Colonic mucosa (tissue), 4 donors: Measurements from ENCODE around the gene MSH2. TPM values are rescaled to one million over a fixed set of nuclear protein-coding genes. Genes with fewer than 3 reads are reported as not detected.

Source experiments
- DNase-seq: peaks from one replicate; pipeline ENCODE4 v3.0.0-alpha.2; 2020
- H3K27ac ChIP-seq: fragments of 200-600 bp; one replicate; pipeline ENCODE4 v1.8.0; 2021
- H3K27me3 ChIP-seq: fragments of 200-600 bp; one replicate; pipeline ENCODE4 v1.8.0; 2021
- H3K36me3 ChIP-seq: fragments of 200-600 bp; one replicate; pipeline ENCODE4 v1.8.0; 2021
- H3K4me1 ChIP-seq: fragments of 200-600 bp; one replicate; pipeline ENCODE4 v1.8.0; 2021; ENCODE audit warnings: mild to moderate bottlenecking
- H3K4me3 ChIP-seq: fragments of 200-600 bp; one replicate; pipeline ENCODE4 v1.8.0; 2021
- H3K9ac ChIP-seq, 2 donors: one replicate each; pipeline ENCODE4 v1.7.0; 2013; ENCODE audit warnings: control low read depth in 2 of 2, low read depth in 2 of 2, low read length in 2 of 2
- H3K9me3 ChIP-seq: fragments of 200-600 bp; one replicate; pipeline ENCODE4 v1.8.0; 2021
- CTCF ChIP-seq: fragments of 200-600 bp; IDR thresholded peaks from one replicate; pipeline ENCODE4 v1.8.0; 2022; ENCODE audit warnings: antibody characterized with exemption, mild to moderate bottlenecking
- intact Hi-C: fragments of 100-400 bp; cut with DNase I; formaldehyde crosslinking; loops from one replicate; pipeline ENCODE4 v1.14.1; 2022
- total RNA-seq, 2 donors: library from RNA; stranded (reverse); fragmentation: NEBNext Ultra II Directional in 1 of 2; extraction: Animal tissue kit (Norgen Biotek cat#: 25700) in 1 of 2; gene quantifications; one replicate each; pipeline ENCODE4 v1.2.1, GENCODE V29; 2021
- donor health status: healthy.
- donor health status: DM: no; HTN: no; CAD: no.
- donor health status: DM: no; HTN: no; CAD: no.

MSH2 gene
- total RNA-seq, 2 donors from 2014 or later = 16.5 to 35.1 TPM

DNA sequence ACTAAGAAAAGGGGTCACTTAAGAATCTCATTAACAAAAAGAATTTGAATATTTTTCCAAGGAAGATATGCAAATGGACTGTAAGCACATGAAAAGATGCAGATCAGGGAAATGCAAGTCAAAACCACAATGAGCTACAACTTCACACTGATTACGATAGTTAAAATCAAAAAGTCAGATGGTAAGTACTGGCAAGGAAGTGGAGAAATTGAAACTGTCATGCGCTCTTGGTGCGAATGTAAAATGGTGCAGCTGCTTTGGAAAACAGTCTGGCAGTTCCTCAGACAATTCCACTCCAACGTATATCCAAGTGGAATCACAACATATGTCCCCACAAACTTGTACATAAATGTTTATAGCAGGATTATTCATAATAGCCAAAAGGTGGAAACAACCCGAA, 81.4 kb downstream of the MSH2 start:
- H3K27ac ChIP-seq = no peak overlapping the region
- no peak overlapping the region for H3K9ac ChIP-seq
- no peaks in the 10 kb centered on the region for H3K4me1 ChIP-seq
- no peaks in the 10 kb centered on the region for H3K27me3 ChIP-seq
- H3K36me3 ChIP-seq = no peaks in the 10 kb centered on the region
- H3K4me3 ChIP-seq = no peak overlapping the region
- no peaks in the 10 kb centered on the region for H3K9me3 ChIP-seq
- TF ChIP-seq CTCF = no peak
- intact Hi-C loops = no loop called here
- no peak for DNase-seq

DNA sequence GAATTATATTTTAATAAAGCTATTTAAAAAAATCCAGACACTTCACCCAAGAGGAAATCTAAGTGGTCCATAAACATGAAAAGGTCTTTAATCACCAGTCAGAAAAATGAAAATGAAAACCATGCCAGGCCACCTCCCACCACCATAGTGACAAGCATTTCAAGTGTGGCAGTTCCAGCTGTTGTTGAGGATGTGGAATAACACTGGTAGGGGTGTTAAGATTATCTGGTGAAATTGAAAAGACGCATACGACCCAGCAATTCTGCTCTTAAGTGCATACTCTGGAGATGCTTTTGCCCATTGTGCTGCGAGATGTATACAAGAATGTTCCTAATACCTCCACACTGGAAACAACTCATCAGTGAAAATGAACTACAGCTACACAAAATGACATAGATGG, 82.2 kb downstream of the MSH2 start:
- Histone ChIP-seq H3K36me3 (no peaks in the 10 kb centered on the region), H3K27me3 (no peaks in the 10 kb centered on the region), H3K27ac (no peak overlapping the region), H3K9ac (no peak overlapping the region), H3K4me3 (no peak overlapping the region), H3K9me3 (no peaks in the 10 kb centered on the region), H3K4me1 (no peaks in the 10 kb centered on the region)
- intact Hi-C loops = no loop called here
- TF ChIP-seq CTCF = no peak
- no peak for DNase-seq

DNA sequence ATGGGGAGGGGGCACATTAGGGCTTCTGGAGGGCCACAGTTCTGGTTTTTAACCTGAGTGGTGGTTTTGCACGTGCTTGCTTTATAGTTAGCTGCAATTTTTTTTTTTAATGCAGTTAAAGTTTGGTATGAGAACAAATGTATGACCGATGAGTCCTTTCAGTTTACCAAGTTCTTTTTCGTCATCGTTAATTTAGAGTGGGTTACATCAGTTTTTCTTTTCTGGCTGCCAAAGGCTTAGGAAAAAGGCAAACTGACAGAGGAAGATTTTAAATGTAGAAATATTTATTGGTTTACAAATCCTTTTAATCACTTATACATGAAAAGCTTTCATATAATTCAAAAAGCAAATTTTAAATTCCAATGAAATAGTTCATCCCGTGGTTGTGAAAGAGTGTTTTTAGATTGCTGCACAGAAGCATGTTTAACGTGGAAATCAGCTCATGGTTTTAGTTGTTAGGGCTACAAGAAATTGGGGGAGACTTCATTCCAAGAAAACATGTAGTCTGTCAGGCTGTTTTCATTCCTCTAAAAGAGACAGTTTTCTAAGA, 82.9 kb downstream of the MSH2 start:
- H3K4me1 ChIP-seq = no peaks in the 10 kb centered on the region
- no peaks in the 10 kb centered on the region for H3K27me3 ChIP-seq
- no peak overlapping the region for H3K9ac ChIP-seq
- TF ChIP-seq CTCF = no peak
- no peak overlapping the region for H3K4me3 ChIP-seq
- H3K36me3 ChIP-seq = no peaks in the 10 kb centered on the region
- no peak overlapping the region for H3K27ac ChIP-seq
- intact Hi-C loops = no loop called here
- H3K9me3 ChIP-seq = no peaks in the 10 kb centered on the region
- no peak for DNase-seq

DNA sequence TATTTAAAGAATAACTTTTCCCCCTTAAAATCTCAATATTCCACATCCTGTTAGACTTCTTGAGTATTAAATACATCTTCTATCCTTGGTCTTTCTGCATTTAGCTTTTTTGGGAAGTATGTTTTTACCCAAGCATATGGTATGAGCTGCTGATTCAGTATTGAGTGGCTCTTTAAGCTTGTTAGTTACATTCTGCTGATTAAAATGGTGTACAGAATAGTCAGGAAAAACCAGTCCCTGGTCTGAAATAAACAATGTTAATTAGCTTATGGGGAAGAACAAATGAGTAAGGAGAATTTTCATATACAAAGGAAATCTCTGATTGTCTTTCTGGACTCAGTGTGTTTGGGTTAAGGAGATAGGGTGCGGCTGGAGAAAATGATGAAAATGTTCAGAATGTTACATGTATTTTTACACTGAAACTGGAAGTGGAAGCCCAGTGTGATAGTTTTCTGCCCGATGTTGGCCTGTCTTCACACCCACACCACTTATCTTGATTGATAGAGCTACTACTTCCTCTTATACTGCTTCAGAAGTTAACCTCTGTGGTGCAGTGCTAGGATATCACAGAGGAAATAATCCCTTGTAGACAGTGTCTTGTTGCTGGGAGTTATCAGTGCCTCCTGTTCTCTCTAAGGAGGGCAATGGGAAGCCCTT, 84.0 kb downstream of the MSH2 start:
- intact Hi-C loops = no loop called here
- no peaks in the 10 kb centered on the region for H3K4me1 ChIP-seq

GRCh38 chr2:47487498-47487875, 84.5 kb downstream of the MSH2 start:
- no peak for DNase-seq
- Histone ChIP-seq H3K27me3 (no peaks in the 10 kb centered on the region), H3K27ac (no peak overlapping the region), H3K36me3 (no peaks in the 10 kb centered on the region), H3K4me3 (no peak overlapping the region), H3K9ac (no peak overlapping the region), H3K4me1 (no peaks in the 10 kb centered on the region), H3K9me3 (no peaks in the 10 kb centered on the region)
- no peak for TF ChIP-seq CTCF
- intact Hi-C loops = no loop called here

More for the DNA sequence above, 84.0 kb downstream of the MSH2 start:
- Histone ChIP-seq H3K27me3 (no peaks in the 10 kb centered on the region), H3K27ac (no peak overlapping the region), H3K9ac (no peak overlapping the region), H3K9me3 (no peaks in the 10 kb centered on the region), H3K36me3 (no peaks in the 10 kb centered on the region), H3K4me3 (no peak overlapping the region)
- no peak for DNase-seq
- no peak for TF ChIP-seq CTCF
